HepG2 (cell line): ENCODE results near the gene MRPS5. TPM values are rescaled to one million over a fixed set of nuclear protein-coding genes. Genes with fewer than 3 reads are reported as not detected.

Source experiments
- REST ChIP-seq, 2 experiments: IDR thresholded peaks; 2 replicates each; pipeline ENCODE4 v1.6.1; 2011 to 2012; ENCODE audit warnings: low read length in 2 of 2, borderline replicate concordance in 1 of 2, low read depth in 1 of 2, mild to moderate bottlenecking in 1 of 2, moderate library complexity in 1 of 2
- TBP ChIP-seq: sonication (generic); formaldehyde crosslinking; IDR thresholded peaks from 2 replicates; pipeline ENCODE4 v1.5.0; 2020; ENCODE audit warnings: missing genetic modification reagents
- TRIM24 ChIP-seq: sonication (generic); formaldehyde crosslinking; IDR thresholded peaks from 2 replicates; pipeline ENCODE4 v1.8.0; 2022; ENCODE audit warnings: mild to moderate bottlenecking, missing genetic modification reagents
- ZNF142 ChIP-seq: sonication (generic); formaldehyde crosslinking; IDR thresholded peaks from 2 replicates; pipeline ENCODE4 v1.4.0; 2020; ENCODE audit warnings: missing genetic modification reagents
- ZNF512B ChIP-seq: sonication (generic); formaldehyde crosslinking; IDR thresholded peaks from 2 replicates; pipeline ENCODE4 v1.5.1; 2020; ENCODE audit warnings: missing genetic modification reagents, mild to moderate bottlenecking, borderline replicate concordance
- ZNF552 ChIP-seq: sonication (generic); formaldehyde crosslinking; IDR thresholded peaks from 2 replicates; pipeline ENCODE4 v1.9.0; 2022; ENCODE audit warnings: missing genetic modification reagents, mild to moderate bottlenecking, borderline replicate concordance
- ZSCAN31 ChIP-seq: sonication (generic); formaldehyde crosslinking; IDR thresholded peaks from 2 replicates; pipeline ENCODE4 v1.5.0; 2020; ENCODE audit warnings: low read depth, mild to moderate bottlenecking, missing genetic modification reagents
- polyA plus RNA-seq, 8 experiments: library from polyadenylated mRNA; depleted of rRNA in 3 of 8; stranded (reverse) in 7 of 8; unstranded in 1 of 8; fragments of >200 nt; fragmentation: Illumina TruSeq in 4 of 8; extraction: Trizol in 4 of 8; gene quantifications; 2 replicates each; pipeline versions ENCODE4 v1.2.1 to v1.2.3, GENCODE V29; 2011 to 2016; ENCODE audit warnings: low read depth in 4 of 8, missing spikeins in 1 of 8, mixed read lengths in 1 of 8; ENCODE audit not compliant: insufficient read depth in 1 of 8
- total RNA-seq, 5 experiments: library from RNA; depleted of rRNA; stranded (reverse); fragments of >200 nt; fragmentation: Illumina TruSeq; extraction: Trizol; gene quantifications; 2 replicates each; pipeline ENCODE4 v1.2.3, GENCODE V29; 2016; ENCODE audit warnings: low read depth in 1 of 5
- TF ChIP-seq, protein P1 (sequence below): sonication (generic); formaldehyde crosslinking; IDR thresholded peaks from 2 replicates; pipeline ENCODE4 v1.4.0; 2020; ENCODE audit warnings: mild to moderate bottlenecking, missing genetic modification reagents

MRPS5 gene
- total and polyA plus RNA-seq, 2 of the 13 experiments (the other 11 are each of a cell fraction or from before 2014, with no cell fraction given), result 98.8 to 134 TPM

DNA sequence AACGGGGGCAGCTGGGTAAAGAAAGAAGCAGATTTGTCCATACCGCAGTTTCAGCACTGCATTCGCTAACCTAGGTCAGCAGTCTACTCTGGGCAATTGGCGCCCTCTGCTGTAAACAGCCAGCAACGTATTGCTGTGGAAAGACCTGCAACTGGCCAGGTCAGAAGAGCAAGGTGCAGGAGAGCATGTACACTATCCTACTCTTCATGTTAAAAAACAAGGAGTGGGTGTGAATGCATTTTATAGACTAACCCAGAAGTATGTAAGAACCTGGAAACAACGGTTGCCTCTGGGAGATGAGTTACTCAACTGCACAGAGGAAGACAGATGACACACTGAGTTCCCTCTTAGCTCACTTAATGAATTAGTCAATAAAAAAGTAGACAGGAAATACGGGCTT lies 6.2 kb downstream of the MRPS5 start (continued):
- TF ChIP-seq REST (IDR thresholded peaks at IDR 0.05; ENCODE audit: borderline replicate concordance in 1 of 2, low read depth in 1 of 2, low read length in 2 of 2), result no peak
- no peak for TF ChIP-seq ZNF512B (CRISPR knock-in tag)
- TF ChIP-seq TRIM24 (CRISPR knock-in tag), result no peak
- no peak for TF ChIP-seq ZNF552 (CRISPR knock-in tag)
- TF ChIP-seq, protein P1, sequence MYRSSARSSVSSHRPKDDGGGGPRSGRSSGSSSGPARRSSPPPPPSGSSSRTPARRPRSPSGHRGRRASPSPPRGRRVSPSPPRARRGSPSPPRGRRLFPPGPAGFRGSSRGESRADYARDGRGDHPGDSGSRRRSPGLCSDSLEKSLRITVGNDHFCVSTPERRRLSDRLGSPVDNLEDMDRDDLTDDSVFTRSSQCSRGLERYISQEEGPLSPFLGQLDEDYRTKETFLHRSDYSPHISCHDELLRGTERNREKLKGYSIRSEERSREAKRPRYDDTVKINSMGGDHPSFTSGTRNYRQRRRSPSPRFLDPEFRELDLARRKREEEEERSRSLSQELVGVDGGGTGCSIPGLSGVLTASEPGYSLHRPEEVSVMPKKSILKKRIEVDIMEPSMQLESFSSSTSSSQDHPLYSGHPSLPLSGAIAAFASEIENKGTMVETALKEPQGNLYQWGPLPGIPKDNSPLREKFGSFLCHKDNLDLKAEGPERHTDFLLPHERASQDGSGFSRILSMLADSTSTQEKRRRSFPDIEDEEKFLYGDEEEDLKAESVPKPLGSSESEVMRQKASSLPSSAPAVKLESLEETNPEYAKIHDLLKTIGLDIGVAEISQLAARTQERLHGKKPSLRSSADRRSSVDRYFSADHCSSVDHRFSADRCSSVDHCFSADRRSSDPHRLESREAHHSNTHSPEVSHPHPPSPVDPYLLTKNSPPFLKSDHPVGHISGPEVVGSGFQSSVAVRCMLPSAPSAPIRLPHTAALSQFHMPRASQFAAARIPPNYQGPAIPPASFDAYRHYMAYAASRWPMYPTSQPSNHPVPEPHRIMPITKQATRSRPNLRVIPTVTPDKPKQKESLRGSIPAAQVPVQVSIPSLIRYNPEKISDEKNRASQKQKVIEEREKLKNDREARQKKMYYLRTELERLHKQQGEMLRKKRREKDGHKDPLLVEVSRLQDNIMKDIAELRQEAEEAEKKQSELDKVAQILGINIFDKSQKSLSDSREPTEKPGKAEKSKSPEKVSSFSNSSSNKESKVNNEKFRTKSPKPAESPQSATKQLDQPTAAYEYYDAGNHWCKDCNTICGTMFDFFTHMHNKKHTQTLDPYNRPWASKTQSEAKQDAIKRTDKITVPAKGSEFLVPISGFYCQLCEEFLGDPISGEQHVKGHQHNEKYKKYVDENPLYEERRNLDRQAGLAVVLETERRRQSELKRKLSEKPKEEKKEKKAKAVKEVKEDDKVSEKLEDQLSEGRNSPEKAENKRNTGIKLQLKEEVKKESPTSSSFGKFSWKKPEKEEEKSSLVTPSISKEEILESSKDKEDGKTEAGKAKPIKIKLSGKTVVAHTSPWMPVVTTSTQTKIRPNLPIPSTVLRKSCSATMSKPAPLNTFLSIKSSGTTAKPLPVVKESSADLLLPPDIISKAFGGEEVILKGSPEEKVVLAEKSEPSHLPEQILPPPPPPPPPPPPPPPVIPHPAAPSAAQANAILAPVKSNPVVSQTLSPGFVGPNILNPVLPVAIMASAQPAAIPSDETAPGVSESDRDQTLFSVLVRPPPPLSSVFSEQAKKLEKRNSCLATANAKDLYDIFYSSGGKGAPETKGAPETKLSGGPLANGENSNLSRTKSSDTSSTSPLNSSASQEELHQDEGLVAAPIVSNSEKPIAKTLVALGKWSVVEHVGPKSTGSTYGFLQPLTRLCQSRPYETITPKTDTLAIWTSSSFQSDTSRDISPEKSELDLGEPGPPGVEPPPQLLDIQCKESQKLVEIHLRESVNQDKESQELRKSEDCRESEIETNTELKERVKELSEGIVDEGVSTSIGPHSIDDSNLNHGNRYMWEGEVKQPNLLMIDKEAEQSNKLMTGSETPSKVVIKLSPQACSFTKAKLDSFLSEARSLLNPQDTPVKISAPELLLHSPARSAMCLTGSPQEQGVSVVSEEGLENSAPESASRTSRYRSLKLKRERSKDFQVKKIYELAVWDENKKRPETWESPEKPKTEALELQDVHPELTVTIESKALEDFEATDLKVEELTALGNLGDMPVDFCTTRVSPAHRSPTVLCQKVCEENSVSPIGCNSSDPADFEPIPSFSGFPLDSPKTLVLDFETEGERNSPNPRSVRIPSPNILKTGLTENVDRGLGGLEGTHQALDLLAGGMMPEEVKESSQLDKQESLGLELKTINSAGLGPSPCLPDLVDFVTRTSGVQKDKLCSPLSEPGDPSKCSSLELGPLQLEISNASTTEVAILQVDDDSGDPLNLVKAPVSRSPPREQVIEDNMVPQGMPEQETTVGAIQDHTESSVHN (CRISPR knock-in tag), result no peak
- no peak for TF ChIP-seq ZSCAN31
- no peak for TF ChIP-seq TBP
- TF ChIP-seq ZNF142, result no peak
